Adrenal gland (tissue), 12 donors: ENCODE measurements around the gene MSLN. TPM values are rescaled to one million over a fixed set of nuclear protein-coding genes. Genes with fewer than 3 reads are reported as not detected.

Source experiments
- DNase-seq, 7 donors: peaks; one replicate each; pipeline ENCODE4 v3.0.0-alpha.2; 2019 to 2020
- H3K27ac ChIP-seq, 5 donors: fragments of 200-600 bp; sonication (generic) in 4 of 5; 1 replicate in 3 of 5; 2 replicates in 2 of 5; pipeline versions ENCODE4 v1.5.1 to v1.8.0; 2016 to 2020; ENCODE audit warnings: mild to moderate bottlenecking in 1 of 5
- H3K27me3 ChIP-seq: fragments of 200-600 bp; 2 replicates; pipeline ENCODE4 v1.8.0; 2021
- H3K36me3 ChIP-seq, 2 donors: fragments of 200-600 bp; replicated peaks in 1 of 2; 1 replicate in 1 of 2; 2 replicates in 1 of 2; pipeline versions ENCODE4 v1.5.1 to v1.8.0; 2018 to 2022
- H3K4me1 ChIP-seq, 2 donors: fragments of 200-600 bp; replicated peaks in 1 of 2; 1 replicate in 1 of 2; 2 replicates in 1 of 2; pipeline versions ENCODE4 v1.5.1 to v1.8.0; 2018 to 2021
- H3K4me3 ChIP-seq, 4 donors: fragments of 200-600 bp; sonication (generic) in 3 of 4; one replicate each; pipeline ENCODE4 v1.5.1; 2016 to 2018
- H3K9me3 ChIP-seq, 3 donors: fragments of 200-600 bp; sonication (generic) in 1 of 3; replicated peaks in 1 of 3; 1 replicate in 2 of 3; 2 replicates in 1 of 3; pipeline versions ENCODE4 v1.5.1 to v1.8.0; 2016 to 2021
- POLR2A ChIP-seq, 2 donors: fragments of 450-650 bp; IDR thresholded peaks; one replicate each; pipeline ENCODE4 v1.6.1; 2017; ENCODE audit warnings: antibody characterized with exemption in 2 of 2, mild to moderate bottlenecking in 2 of 2, moderate library complexity in 1 of 2
- WGBS, 4 donors: extraction: QIAGEN DNeasy Blood & Tissue Kit in 2 of 4; methylation state at CpG; one replicate each; pipeline versions ENCODE4 v1.1.5 to v1.1.7; 2013 to 2017; 5-methylcytosine and 5-hydroxymethylcytosine counted together
- intact Hi-C, 2 donors: fragments of 100-400 bp; cut with DNase I; formaldehyde crosslinking; loops; one replicate each; pipeline versions ENCODE4 v1.14.1 to v1.15.0; 2022 to 2023
- polyA plus RNA-seq, 3 donors: library from polyadenylated mRNA; stranded (reverse); fragments of 200-250 nt in 2 of 3; fragments of 350-450 nt in 1 of 3; fragmentation: Illumina TruSeq in 1 of 3; extraction: RNeasy Lipid Tissue Mini Kit (QIAGEN cat#74804) in 1 of 3; gene quantifications; one replicate each; pipeline ENCODE4 v1.2.3, GENCODE V29; 2013 to 2014
- total RNA-seq, 9 donors: library from RNA; depleted of rRNA in 4 of 9; stranded (reverse); fragments of >200 nt in 4 of 9; fragments of 120-200 nt in 1 of 9; fragmentation: NEBNext Ultra II Directional in 1 of 9; extraction: Animal tissue kit (Norgen Biotek cat#: 25700) in 1 of 9; gene quantifications; one replicate each; pipeline versions ENCODE4 v1.1.0 to v1.2.4, GENCODE V29; 2013 to 2023
- TF ChIP-seq, protein P1 (sequence below), 6 experiments: fragments of 450-650 bp in 4 of 6; fragments of 200-600 bp in 2 of 6; sonication (generic) in 1 of 6; IDR thresholded peaks; 1 replicate in 5 of 6; 2 replicates in 1 of 6; pipeline versions ENCODE4 v1.5.1 to v1.8.0; 2016 to 2021; ENCODE audit warnings: antibody characterized with exemption in 6 of 6, mild to moderate bottlenecking in 2 of 6, moderate library complexity in 1 of 6
- donor health status: healthy with polysubstance abuse.
- donor health status: Bipolar disorder and iron deficiency.
- donor health status: DM: yes; HTN: yes; CAD: no.
- donor health status: DM: no; HTN: no; CAD: no.
- donor health status: DM: no; HTN: no; CAD: no.
- donor health status: DM: yes; HTN: yes; CAD: no.

Gene MSLN
- total and polyA plus RNA-seq, 12 donors, result 0.13 to 0.46 (median 0.30) TPM; not detected in 8

- no peaks in the 10 kb centered on the region for H3K36me3 ChIP-seq
- TF ChIP-seq, protein P1, sequence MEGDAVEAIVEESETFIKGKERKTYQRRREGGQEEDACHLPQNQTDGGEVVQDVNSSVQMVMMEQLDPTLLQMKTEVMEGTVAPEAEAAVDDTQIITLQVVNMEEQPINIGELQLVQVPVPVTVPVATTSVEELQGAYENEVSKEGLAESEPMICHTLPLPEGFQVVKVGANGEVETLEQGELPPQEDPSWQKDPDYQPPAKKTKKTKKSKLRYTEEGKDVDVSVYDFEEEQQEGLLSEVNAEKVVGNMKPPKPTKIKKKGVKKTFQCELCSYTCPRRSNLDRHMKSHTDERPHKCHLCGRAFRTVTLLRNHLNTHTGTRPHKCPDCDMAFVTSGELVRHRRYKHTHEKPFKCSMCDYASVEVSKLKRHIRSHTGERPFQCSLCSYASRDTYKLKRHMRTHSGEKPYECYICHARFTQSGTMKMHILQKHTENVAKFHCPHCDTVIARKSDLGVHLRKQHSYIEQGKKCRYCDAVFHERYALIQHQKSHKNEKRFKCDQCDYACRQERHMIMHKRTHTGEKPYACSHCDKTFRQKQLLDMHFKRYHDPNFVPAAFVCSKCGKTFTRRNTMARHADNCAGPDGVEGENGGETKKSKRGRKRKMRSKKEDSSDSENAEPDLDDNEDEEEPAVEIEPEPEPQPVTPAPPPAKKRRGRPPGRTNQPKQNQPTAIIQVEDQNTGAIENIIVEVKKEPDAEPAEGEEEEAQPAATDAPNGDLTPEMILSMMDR (IDR thresholded peaks at IDR 0.05), result no peak
- no peak for TF ChIP-seq POLR2A (IDR thresholded peaks at IDR 0.05)
- H3K4me1 ChIP-seq, result no peaks in the 10 kb centered on the region
- no peaks in the 10 kb centered on the region for H3K9me3 ChIP-seq
- H3K27ac ChIP-seq, result no peak within 1 kb of the TSS
- intact Hi-C loops, result no loop called here
- no peak within 1 kb of the TSS for H3K4me3 ChIP-seq
- H3K27me3 ChIP-seq, result peaks cover 37% of the 10 kb centered on the region
- no peak for DNase-seq
- WGBS, 4 donors, result 3 to 15% (median 4%) methylated on average over 20 to 57 of the region's 57 CpGs
These were observed 39.7 kb downstream of the MSLN start, which contains the start of gene GNG13 for GRCh38 chr16:799948-800833. GNG13 (minus strand) TSS chr16:800734; CDS start chr16:799077, 1,657 bp downstream.

DNA sequence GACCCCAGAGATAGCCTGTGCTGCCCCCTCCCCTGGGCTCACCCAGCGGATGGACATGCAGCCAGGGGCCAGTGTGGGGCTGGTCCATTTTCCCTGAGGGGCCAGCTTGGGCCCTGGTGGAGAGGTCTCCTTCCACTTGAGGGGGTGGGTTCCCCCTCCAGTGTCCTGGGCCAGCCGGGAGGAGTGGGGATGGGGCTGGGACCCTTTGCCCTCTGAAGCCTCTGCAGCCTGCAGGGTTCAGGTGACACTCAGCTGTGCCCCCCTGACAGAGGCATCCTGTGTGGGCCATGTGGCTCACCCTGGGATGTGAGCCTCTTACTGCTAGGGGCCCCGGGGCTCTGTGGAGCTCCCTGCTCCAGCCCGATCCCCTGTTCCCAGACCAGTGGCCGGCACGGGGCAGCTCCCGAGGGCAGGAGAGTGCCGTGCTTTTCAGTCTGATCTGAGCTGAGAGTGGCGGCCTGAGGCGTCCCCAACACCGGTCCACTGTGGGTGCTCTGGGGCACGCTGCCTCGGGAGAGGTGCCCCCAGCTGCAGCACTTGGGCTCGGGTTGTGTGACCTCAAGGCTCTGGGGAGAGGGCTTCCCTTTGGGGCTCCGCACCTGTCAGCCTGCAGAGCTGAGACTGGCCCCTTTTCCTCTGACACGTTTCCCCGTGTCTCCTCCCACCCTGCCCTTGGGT lies 40.4 kb downstream of the MSLN start:
- no peak overlapping the region for H3K27ac ChIP-seq
- no peaks in the 10 kb centered on the region for H3K4me1 ChIP-seq
- H3K27me3 ChIP-seq, result peaks cover 37% of the 10 kb centered on the region
- no peak overlapping the region for H3K4me3 ChIP-seq
- TF ChIP-seq POLR2A (IDR thresholded peaks at IDR 0.05), result no peak
- TF ChIP-seq, protein P1 (IDR thresholded peaks at IDR 0.05), result no peak
- intact Hi-C loops, result no loop called here
- WGBS, 4 donors, result 12 to 20% (median 15%) methylated on average over 1 to 17 of the region's 17 CpGs
- DNase-seq, result no peak
- H3K9me3 ChIP-seq, result no peaks in the 10 kb centered on the region
- no peaks in the 10 kb centered on the region for H3K36me3 ChIP-seq

DNA sequence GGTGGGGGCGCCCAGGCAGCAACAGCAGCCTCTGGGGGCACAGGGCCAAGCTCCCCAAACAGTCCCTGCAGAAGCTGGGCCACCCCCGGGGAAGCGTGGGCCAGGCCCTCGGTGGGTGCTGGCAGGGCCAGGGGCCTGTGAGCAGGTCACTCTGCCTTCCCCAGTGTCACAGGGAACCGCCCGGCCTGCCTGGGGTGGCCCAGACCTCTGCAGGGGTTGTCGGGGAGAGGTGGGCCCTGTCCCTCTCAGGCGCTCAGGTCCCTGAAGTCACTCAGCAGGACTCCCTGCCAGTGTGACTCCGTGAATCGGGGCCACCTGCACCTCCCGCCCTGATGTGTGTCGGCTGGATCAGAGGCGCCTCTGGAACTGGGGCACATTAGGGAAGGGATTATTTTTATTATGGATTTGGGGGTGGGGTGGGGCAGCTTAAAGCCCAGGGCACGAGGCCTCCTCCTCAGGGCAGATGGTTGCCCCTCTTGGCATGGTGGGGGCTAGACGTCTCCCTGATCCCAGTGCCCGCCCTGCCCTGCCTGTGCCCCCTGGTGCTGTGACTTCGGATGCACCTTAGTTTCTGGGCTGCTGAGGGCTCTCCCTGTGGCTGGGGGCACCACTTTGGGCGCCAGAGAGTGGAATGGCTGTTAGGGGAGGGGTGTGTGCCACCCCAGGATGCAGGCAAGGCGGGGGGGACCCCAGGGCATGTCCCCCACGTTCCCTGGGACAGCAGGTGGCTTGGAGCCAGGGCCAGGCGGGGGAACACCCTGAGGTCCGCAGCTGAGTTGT lies 41.2 kb downstream of the MSLN start:
- TF ChIP-seq, protein P1 (IDR thresholded peaks at IDR 0.05), result no peak
- TF ChIP-seq POLR2A (IDR thresholded peaks at IDR 0.05), result no peak
- H3K4me1 ChIP-seq, result peaks cover 0 to under 1% of the 10 kb centered on the region in 2 donors
- H3K27ac ChIP-seq, result no peak overlapping the region
- no peaks in the 10 kb centered on the region for H3K36me3 ChIP-seq
- intact Hi-C loops, result no loop called here
- no peaks in the 10 kb centered on the region for H3K9me3 ChIP-seq
- H3K27me3 ChIP-seq, result peaks cover 37% of the 10 kb centered on the region
- DNase-seq, result no peak
- whole genome bisulfite sequencing, 4 donors, result 52 to 59% (median 53%) methylated on average over 13 to 22 of the region's 22 CpGs; no CpG with 5 or more reads in 1 of the 4 donors
- no peak overlapping the region for H3K4me3 ChIP-seq

DNA sequence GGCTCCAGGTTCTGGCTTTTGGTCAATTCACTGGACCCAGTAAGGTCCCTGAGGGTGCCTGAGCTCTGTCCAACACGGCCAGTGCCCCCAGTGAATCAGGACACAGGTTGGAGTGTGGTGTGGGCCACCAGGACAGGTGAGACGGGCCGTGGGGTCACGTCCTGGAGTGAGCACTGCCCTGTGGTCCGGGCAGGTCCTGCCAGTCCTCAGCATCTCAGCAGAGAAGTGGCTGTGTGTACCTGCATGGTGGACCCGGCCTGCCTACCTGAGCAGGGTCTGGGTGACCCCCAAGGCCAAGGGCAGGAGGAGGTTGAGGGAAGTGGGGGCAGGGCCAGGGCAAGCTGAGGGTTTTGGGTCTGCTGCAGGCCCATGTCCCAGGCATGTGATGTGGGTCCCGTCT lies 41.9 kb downstream of the MSLN start:
- Histone ChIP-seq H3K4me1 (peaks cover 0 to 3% of the 10 kb centered on the region in 2 donors), H3K27me3 (peaks cover 37% of the 10 kb centered on the region), H3K9me3 (no peaks in the 10 kb centered on the region), H3K4me3 (no peak overlapping the region), H3K36me3 (no peaks in the 10 kb centered on the region), H3K27ac (no peak overlapping the region)
- whole genome bisulfite sequencing, 4 donors, result 64% methylated on average over 7 of the region's 7 CpGs; no CpG with 5 or more reads in 2 of the 4 donors
- no peak for DNase-seq
- TF ChIP-seq, protein P1 (IDR thresholded peaks at IDR 0.05), result no peak
- no peak for TF ChIP-seq POLR2A (IDR thresholded peaks at IDR 0.05)
- intact Hi-C loops, result no loop called here
